HL-60 (cell line): ENCODE data around the gene PRDX1.

ENCODE experiments used
- GABPA ChIP-seq: IDR thresholded peaks from 2 replicates; pipeline ENCODE4 v1.6.1; 2012; ENCODE audit warnings: low read depth
- TF ChIP-seq, protein P1 (sequence below): IDR thresholded peaks from one replicate; pipeline ENCODE4 v1.5.1; 2011; ENCODE audit warnings: low read length, control low read depth, inconsistent platforms; ENCODE audit not compliant: insufficient read depth

DNA sequence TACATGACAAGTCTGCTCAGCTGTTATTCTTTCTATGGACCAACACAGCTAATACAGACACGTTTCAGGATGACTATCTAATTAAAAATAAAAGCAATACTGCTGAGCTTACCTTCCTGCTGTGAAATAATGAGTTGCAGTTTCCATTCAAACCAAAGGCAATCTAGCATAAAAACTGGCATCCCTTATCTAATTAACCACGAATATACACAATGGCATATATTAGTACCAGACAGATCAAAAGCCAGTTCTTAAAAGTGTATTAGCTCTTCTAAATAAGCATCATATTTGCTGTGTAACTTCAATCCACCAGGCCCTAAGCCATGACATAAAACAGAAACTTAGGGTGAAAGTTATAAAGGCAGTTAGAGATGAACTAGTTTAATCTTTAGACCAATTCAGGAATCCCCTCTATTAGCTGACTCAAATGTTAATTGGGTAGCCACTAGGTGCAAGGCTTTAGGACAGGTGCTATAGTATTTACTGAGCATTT, 51.3 kb downstream of the PRDX1 start:
- TF ChIP-seq, protein P1, sequence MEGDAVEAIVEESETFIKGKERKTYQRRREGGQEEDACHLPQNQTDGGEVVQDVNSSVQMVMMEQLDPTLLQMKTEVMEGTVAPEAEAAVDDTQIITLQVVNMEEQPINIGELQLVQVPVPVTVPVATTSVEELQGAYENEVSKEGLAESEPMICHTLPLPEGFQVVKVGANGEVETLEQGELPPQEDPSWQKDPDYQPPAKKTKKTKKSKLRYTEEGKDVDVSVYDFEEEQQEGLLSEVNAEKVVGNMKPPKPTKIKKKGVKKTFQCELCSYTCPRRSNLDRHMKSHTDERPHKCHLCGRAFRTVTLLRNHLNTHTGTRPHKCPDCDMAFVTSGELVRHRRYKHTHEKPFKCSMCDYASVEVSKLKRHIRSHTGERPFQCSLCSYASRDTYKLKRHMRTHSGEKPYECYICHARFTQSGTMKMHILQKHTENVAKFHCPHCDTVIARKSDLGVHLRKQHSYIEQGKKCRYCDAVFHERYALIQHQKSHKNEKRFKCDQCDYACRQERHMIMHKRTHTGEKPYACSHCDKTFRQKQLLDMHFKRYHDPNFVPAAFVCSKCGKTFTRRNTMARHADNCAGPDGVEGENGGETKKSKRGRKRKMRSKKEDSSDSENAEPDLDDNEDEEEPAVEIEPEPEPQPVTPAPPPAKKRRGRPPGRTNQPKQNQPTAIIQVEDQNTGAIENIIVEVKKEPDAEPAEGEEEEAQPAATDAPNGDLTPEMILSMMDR, result no peak
- TF ChIP-seq GABPA, result no peak
